Measurements from ENCODE around the gene ASB14.

- TF ChIP-seq CTCF (IDR thresholded peaks at IDR 0.05): no peak
- no peak for TF ChIP-seq POLR2A (IDR thresholded peaks at IDR 0.05)
Measured at GRCh38 chr3:57261929-57262328, 30.6 kb downstream of the ASB14 start.
